K562 (cell line): Measurements from ENCODE around the gene RNF217. TPM values are rescaled to one million over a fixed set of nuclear protein-coding genes. Genes with fewer than 3 reads are reported as not detected.
A peak's percentile ranks its signal among the peaks of the same experiment; 100 is the strongest.

Experiments used
- ELF2 ChIP-seq: fragments of 250-450 bp; sonication (Bioruptor Pico); IDR thresholded peaks from 2 replicates; pipeline ENCODE4 v1.5.0; 2021; ENCODE audit warnings: mild to moderate bottlenecking
- MYC ChIP-seq, 2 experiments: fragments of 250-450 bp in 1 of 2; sonication (Bioruptor Pico) in 1 of 2; IDR thresholded peaks; 2 replicates each; pipeline versions ENCODE4 v1.5.1 to v1.6.1; 2012 to 2021; ENCODE audit warnings: low read depth in 2 of 2, borderline replicate concordance in 1 of 2, improper control_type of control experiment in 1 of 2, low read length in 1 of 2, mild to moderate bottlenecking in 1 of 2, moderate library complexity in 1 of 2
- POLR2AphosphoS2 ChIP-seq: IDR thresholded peaks from 2 replicates; pipeline ENCODE4 v1.6.1; 2012; ENCODE audit warnings: low read length, improper control_type of control experiment
- RBM25 ChIP-seq: fragments of 200-400 bp; formaldehyde crosslinking; IDR thresholded peaks from 2 replicates; pipeline ENCODE4 v1.6.1; 2018; ENCODE audit warnings: low read length, low read depth, moderate library complexity; ENCODE audit not compliant: severe bottlenecking
- XRCC4 ChIP-seq: IDR thresholded peaks from one replicate; pipeline ENCODE4 v1.6.1; 2011; ENCODE audit not compliant: insufficient read depth, insufficient read length; ENCODE audit errors: extremely low read depth
- ZNF586 ChIP-seq: fragments of 450-650 bp; formaldehyde crosslinking; conservative IDR thresholded peaks from 2 replicates; pipeline ENCODE4 v1.4.0; 2020; ENCODE audit warnings: mild to moderate bottlenecking, moderate library complexity
- ZNF699 ChIP-seq: fragments of 250-450 bp; sonication (Bioruptor Pico); IDR thresholded peaks from 2 replicates; pipeline ENCODE4 v1.8.0; 2021; ENCODE audit warnings: mild to moderate bottlenecking, moderate library complexity; ENCODE audit not compliant: insufficient replicate concordance
- polyA plus RNA-seq, 8 experiments: library from polyadenylated mRNA; depleted of rRNA in 4 of 8; stranded (reverse) in 5 of 8; unstranded in 3 of 8; fragments of >200 nt; fragmentation: Nextera tagmentation in 2 of 8; fragmentation: Illumina TruSeq in 1 of 8; extraction: Ambion mirVana in 2 of 8; extraction: Trizol in 1 of 8; gene quantifications; 2 replicates each; pipeline versions ENCODE4 v1.2.1 to v1.2.3, GENCODE V29; 2011 to 2014; ENCODE audit warnings: inconsistent platforms in 1 of 8, missing spikeins in 1 of 8
- total RNA-seq, 7 experiments: library from RNA; depleted of rRNA in 6 of 7; stranded (reverse); fragments of >200 nt in 6 of 7; fragmentation: Illumina TruSeq in 2 of 7; extraction: Trizol in 2 of 7; gene quantifications; 2 replicates each; pipeline versions ENCODE4 v1.2.1 to v1.2.3, GENCODE V29; 2011 to 2021; ENCODE audit warnings: low replicate concordance in 1 of 7
- TF ChIP-seq, protein P1 (sequence below): conservative IDR thresholded peaks from 2 replicates; pipeline ENCODE4 v1.6.1; 2011; ENCODE audit warnings: low read depth, mild to moderate bottlenecking, low read length; ENCODE audit not compliant: control insufficient read depth
- TF ChIP-seq, protein P2 (sequence below): fragments of 450-650 bp; IDR thresholded peaks from 2 replicates; pipeline ENCODE4 v1.6.1; 2018; ENCODE audit warnings: mild to moderate bottlenecking, low read depth; ENCODE audit not compliant: partially characterized antibody
- TF ChIP-seq, protein P3 (sequence below): sonication (generic); formaldehyde crosslinking; IDR thresholded peaks from 2 replicates; pipeline ENCODE4 v1.8.0; 2023; ENCODE audit warnings: missing genetic modification reagents, mild to moderate bottlenecking, borderline replicate concordance
- TF ChIP-seq, protein P4 (sequence below), 2 experiments: IDR thresholded peaks in 1 of 2; conservative IDR thresholded peaks in 1 of 2; 2 replicates each; pipeline ENCODE4 v1.6.1; 2016; ENCODE audit warnings: low read depth in 2 of 2, mild to moderate bottlenecking in 1 of 2, missing compliant biosample characterization in 1 of 2, missing genetic modification characterization in 1 of 2, moderate library complexity in 1 of 2

The RNF217 gene
- total and polyA plus RNA-seq, 9 of the 15 experiments (the other 6 are each of a cell fraction or from before 2014, with no cell fraction given): 2.9 to 25.6 (median 12.0) TPM

DNA sequence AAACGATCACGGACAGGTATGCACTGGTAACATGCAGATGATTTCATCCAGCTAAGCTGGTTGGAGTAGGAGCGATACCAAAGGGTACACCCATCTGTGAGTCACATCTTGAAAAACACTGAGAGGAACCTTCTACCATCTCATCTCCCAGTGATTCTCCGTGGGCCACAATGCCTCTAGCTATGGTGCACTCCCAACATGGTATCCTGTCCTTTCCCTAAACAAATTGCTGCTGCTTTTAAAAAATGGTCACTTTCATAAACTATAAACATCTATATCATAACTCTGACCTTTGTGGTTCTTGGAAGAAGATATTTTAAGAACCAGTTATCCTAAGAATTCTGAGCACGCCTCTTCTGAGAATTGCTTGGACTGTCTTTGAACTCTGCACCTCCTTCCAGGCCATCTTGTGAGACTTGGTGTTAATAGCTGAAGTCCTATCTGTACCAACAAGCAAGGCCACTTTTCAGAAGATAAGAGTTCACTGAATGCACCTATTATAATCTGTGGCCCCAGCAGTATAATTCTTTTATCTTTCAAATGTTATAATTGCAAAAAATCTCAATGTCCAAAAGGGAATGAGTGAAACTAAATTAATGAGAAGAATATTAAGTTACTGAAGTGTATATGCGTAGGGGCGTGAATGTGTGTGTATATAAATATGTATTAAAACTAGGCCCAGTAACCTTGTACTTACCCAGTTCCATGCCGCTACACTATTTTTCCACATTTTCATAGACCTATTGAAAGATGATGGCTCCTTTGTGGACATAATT lies 120.9 kb downstream of the RNF217 start (continued):
- TF ChIP-seq, protein P1, sequence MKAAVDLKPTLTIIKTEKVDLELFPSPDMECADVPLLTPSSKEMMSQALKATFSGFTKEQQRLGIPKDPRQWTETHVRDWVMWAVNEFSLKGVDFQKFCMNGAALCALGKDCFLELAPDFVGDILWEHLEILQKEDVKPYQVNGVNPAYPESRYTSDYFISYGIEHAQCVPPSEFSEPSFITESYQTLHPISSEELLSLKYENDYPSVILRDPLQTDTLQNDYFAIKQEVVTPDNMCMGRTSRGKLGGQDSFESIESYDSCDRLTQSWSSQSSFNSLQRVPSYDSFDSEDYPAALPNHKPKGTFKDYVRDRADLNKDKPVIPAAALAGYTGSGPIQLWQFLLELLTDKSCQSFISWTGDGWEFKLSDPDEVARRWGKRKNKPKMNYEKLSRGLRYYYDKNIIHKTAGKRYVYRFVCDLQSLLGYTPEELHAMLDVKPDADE: no peak
- TF ChIP-seq, protein P2, sequence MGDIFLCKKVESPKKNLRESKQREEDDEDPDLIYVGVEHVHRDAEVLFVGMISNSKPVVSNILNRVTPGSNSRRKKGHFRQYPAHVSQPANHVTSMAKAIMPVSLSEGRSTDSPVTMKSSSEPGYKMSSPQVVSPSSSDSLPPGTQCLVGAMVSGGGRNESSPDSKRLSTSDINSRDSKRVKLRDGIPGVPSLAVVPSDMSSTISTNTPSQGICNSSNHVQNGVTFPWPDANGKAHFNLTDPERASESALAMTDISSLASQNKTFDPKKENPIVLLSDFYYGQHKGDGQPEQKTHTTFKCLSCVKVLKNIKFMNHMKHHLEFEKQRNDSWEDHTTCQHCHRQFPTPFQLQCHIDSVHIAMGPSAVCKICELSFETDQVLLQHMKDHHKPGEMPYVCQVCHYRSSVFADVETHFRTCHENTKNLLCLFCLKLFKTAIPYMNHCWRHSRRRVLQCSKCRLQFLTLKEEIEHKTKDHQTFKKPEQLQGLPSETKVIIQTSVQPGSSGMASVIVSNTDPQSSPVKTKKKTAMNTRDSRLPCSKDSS: no peak
- TF ChIP-seq, protein P3, sequence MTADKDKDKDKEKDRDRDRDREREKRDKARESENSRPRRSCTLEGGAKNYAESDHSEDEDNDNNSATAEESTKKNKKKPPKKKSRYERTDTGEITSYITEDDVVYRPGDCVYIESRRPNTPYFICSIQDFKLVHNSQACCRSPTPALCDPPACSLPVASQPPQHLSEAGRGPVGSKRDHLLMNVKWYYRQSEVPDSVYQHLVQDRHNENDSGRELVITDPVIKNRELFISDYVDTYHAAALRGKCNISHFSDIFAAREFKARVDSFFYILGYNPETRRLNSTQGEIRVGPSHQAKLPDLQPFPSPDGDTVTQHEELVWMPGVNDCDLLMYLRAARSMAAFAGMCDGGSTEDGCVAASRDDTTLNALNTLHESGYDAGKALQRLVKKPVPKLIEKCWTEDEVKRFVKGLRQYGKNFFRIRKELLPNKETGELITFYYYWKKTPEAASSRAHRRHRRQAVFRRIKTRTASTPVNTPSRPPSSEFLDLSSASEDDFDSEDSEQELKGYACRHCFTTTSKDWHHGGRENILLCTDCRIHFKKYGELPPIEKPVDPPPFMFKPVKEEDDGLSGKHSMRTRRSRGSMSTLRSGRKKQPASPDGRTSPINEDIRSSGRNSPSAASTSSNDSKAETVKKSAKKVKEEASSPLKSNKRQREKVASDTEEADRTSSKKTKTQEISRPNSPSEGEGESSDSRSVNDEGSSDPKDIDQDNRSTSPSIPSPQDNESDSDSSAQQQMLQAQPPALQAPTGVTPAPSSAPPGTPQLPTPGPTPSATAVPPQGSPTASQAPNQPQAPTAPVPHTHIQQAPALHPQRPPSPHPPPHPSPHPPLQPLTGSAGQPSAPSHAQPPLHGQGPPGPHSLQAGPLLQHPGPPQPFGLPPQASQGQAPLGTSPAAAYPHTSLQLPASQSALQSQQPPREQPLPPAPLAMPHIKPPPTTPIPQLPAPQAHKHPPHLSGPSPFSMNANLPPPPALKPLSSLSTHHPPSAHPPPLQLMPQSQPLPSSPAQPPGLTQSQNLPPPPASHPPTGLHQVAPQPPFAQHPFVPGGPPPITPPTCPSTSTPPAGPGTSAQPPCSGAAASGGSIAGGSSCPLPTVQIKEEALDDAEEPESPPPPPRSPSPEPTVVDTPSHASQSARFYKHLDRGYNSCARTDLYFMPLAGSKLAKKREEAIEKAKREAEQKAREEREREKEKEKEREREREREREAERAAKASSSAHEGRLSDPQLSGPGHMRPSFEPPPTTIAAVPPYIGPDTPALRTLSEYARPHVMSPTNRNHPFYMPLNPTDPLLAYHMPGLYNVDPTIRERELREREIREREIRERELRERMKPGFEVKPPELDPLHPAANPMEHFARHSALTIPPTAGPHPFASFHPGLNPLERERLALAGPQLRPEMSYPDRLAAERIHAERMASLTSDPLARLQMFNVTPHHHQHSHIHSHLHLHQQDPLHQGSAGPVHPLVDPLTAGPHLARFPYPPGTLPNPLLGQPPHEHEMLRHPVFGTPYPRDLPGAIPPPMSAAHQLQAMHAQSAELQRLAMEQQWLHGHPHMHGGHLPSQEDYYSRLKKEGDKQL (CRISPR knock-in tag): no peak
- TF ChIP-seq XRCC4 (no peak), ZNF586 (CRISPR knock-in tag) (no peak), MYC (IDR thresholded peaks at IDR 0.05; ENCODE audit: low read depth, low read length) (peak; percentile 54; the same call in 1 of the 2 replicates), MYC (CRISPR knock-in tag; IDR thresholded peaks at IDR 0.05; ENCODE audit: borderline replicate concordance, low read depth) (no peak), RBM25 (no peak), ZNF699 (CRISPR knock-in tag) (no peak), ELF2 (no peak), POLR2AphosphoS2 (no peak)
- TF ChIP-seq, protein P4, sequence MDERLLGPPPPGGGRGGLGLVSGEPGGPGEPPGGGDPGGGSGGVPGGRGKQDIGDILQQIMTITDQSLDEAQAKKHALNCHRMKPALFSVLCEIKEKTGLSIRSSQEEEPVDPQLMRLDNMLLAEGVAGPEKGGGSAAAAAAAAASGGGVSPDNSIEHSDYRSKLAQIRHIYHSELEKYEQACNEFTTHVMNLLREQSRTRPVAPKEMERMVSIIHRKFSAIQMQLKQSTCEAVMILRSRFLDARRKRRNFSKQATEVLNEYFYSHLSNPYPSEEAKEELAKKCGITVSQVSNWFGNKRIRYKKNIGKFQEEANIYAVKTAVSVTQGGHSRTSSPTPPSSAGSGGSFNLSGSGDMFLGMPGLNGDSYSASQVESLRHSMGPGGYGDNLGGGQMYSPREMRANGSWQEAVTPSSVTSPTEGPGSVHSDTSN (CRISPR knock-in tag; IDR thresholded peaks at IDR 0.05; ENCODE audit: low read depth): no peak
- TF ChIP-seq, protein P4 (tag; conservative IDR thresholded peaks at IDR 0.05; ENCODE audit: low read depth): 0 out of 2 replicates have a peak, but pooled peaks have one; percentile 18
